ENCODE measurements around the gene RBM23.
"Not testable (repeated sequence)": the region's sequence is repeated elsewhere in the genome, so short reads cannot be mapped to it uniquely, and the experiment has no call there.

The RBM23 gene

DNA sequence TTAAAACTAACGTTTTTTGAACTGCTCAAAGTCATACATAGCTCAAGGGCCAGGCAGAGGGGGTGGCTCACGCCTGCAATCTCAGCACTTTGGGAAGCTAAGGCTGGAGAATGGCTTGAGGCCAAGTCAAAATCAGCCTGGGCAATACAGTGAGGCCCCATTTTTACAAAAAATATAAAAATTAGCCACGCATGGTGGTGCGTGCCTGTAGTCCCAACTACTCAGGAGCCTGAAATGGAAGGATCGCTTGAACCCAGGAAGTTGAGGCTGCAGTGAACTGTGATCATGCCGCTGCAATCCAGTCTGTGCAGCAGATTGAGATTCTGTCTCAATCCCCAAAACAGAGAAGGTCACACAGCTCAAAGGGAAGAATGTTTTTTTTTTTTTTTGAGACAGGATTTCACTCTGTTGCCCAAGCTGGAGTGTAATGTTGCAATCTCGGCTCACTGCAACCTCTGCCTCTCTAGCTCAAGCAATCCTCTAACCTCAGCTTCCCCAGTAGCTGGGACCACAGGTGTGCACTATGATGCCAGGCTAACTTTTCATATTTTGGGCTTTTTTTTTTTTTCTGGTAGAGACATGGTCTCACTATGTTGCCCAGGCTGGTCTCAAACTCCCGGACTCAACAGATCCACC, 2.9 kb downstream of the RBM23 start:
- no peak for DNase-seq (ENCODE audit: low read depth in 2 of 2)

DNA sequence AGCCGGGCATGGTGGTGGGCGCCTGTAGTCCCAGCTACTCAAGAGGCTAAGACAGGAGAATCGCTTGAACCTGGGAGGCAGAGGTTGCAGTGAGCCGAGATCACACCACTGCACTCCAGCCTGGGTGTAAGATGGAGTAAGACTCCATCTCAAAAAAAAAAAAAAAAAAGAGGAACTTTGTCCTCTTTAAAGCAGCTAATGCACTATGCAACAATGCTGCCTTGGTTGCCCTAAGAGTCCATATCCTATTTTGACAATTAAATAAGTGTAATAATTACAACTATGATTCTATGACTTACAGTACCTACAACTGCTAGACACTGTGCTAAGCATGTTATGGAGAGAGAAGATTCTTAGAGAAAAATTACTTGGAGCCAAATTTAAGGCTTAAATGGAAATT, 4.1 kb downstream of the RBM23 start:
- not testable (repeated sequence) for DNase-seq (ENCODE audit: low read depth in 2 of 2)

DNA sequence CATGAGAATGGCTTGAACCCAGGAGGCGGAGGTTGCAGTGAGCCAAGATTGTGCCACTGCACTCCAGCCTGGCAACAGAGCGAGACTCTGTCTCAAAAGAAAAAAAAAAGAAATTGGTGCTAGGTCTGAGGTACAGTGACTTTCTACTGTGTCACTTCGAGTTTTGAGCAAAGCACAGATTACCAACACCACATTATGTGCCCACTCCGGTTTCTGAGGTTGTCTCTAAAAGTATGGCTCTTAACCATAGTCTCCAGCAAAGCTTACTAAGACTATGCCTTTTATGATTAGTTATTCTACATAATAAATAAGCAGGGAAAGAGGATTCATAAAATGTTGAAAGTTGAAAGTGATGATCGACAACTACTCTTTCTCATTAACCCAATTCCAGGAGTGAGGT, 8.0 kb downstream of the RBM23 start:
- no peak for DNase-seq (ENCODE audit: low read depth in 2 of 2)

DNA sequence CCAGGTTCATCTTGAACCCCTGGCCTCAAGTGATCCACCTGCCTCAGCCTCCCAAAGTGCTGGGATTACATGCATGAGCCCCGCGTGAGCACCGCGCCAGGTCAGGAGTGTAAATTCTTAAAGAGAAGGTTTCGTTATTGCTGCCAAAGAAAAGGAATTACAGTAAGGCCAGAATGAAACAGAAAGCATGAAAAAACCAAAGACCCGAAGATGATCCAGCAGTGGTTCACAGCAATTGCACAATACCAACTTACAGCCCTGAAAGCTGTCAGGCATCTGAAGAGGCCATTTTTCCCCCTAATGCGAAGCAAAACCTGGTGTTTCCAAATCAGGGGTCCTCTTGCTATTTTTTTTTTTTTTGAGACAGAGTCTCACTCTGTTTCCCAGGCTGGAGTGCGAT, 10.3 kb downstream of the RBM23 start:
- DNase-seq (ENCODE audit: low read depth in 2 of 2) = no peak

DNA sequence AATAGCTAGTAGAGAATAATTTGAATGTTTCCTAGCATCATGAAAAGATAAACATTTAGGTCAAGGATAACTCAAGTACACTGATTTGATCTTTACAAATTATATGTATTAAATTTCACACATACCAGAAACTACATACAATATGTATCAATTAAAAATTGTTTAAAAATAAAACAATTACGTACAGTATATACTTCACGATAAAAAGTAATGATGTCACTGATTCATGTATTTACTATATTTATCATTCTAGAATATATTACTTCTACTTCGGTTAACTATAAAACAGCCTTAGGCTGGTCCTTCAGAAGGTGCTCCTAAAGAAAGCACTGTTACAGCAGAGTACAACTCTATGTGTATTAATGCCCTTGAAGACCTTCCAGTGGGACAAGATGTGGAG, 11.5 kb downstream of the RBM23 start:
- DNase-seq (ENCODE audit: low read depth in 2 of 2) = no peak

DNA sequence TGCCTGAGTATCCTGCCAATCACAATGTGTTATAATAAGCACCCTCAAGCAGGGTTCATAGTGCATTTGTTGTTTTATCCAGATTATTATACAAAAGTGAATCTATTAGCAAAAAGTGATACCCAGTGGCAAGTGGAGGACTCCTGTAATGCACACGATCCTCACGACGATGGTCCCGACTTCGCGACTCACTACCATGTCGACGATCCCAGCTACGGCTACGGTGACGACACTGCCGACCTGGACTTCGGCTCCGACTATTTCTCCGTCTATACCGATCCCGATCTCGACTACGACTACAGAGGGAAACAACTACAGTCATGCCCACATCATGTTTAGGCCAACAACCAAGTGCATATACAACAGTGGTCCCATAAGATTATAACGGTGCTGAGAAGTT, 12.9 kb downstream of the RBM23 start:
- DNase-seq (ENCODE audit: low read depth in 2 of 2) = no peak

DNA sequence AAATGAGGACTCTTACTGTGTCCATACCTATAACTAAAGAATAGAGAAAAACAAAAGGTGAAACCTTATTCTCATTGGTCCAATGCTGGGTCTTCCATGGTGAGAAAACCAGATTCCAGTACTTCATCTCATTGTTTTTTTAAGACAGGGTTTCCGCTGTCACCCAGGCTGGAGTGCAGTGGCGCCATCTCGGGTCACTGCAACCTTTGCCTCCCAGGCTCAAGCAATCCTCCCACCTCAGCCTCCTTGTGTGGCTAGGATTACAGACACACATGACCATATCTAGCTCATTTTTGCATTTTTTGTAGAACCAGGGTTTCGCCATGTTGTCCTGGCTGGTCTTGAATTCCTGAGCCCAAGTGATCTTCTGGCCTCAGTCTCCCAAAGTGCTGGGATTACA, 13.3 kb downstream of the RBM23 start:
- no peak for DNase-seq (ENCODE audit: low read depth in 2 of 2)

DNA sequence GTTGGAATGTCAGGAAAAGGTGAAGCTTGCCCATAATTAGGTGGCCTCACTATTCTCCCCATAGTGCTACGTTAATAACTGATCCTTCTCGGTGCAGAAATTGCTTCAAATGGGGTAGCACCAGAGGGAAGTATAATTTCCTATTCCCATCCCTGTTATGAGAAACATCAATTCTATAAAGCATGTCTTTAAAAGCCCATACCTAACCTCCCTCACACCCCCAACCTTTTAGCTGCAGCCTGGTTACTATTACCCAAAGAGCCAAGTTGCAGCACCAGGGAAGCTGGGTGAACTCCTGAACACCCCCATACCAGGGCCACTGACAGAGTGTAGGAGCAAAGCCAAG, 15.2 kb downstream of the RBM23 start:
- DNase-seq (ENCODE audit: low read depth in 2 of 2) = no peak

GRCh38 chr14:22901799-22902198, 17.1 kb downstream of the RBM23 start:
- DNase-seq (ENCODE audit: low read depth in 2 of 2) = no peak

DNA sequence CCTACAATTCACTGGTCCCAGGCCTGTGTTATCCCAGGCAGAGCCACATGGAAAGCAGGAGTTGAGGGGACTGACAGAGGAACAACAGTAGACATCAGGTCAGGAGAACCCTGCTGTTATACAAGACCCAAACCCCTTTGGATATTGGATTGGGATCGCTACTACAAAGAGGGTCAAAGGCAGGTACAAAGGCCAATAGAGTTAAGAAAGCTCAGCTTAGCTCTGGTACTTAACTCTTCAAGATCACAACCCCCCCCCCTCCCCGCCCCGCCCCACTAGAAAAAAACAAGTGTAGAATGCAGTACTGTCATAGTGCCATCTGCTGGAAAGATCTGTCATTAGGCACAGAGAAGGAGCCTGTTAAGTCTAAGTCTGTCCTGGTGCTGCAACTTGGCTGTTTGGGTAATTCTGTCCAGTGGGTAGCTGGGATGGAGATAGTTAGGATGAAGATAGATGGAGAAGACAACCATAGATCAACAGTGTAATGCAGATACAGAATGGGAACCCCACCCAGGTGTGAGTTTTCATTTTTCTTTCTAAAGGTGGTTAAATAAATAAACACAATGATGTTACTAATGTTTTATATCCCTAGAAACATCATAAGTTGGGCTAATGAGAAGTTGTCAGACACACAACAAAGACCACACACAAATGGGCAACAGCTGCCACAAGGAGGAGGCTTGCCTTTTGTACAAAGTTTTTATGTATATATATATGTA, 18.7 kb downstream of the RBM23 start:
- DNase-seq (ENCODE audit: low read depth in 2 of 2) = peak; percentile 53 to 58

GRCh38 chr14:22898302-22899090, 20.5 kb downstream of the RBM23 start:
- peak; percentile 62 to 65 for DNase-seq (ENCODE audit: low read depth in 2 of 2)

DNA sequence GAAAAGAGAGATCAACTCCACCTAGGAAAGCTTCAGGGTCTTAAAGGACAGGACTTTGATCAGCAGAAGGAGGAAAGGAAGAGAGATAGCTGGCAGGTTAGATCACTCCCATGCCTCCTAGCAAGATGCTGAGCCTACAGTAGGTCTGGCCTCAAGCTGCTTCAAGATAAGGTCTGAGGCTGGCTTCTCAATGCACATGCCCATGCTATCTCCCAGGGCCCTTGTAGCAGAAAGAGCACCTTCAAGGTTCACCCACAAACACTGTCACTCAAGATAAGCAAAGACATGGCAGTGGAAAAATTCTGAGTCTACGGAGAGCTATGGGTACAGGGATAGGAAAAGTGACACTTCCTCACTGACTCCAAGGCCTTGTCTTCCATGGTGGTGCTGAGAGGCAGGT, 21.6 kb downstream of the RBM23 start:
- DNase-seq (ENCODE audit: low read depth in 2 of 2) = no peak

GRCh38 chr14:22896760-22897159, 22.2 kb downstream of the RBM23 start:
- no peak for DNase-seq (ENCODE audit: low read depth in 2 of 2)

DNA sequence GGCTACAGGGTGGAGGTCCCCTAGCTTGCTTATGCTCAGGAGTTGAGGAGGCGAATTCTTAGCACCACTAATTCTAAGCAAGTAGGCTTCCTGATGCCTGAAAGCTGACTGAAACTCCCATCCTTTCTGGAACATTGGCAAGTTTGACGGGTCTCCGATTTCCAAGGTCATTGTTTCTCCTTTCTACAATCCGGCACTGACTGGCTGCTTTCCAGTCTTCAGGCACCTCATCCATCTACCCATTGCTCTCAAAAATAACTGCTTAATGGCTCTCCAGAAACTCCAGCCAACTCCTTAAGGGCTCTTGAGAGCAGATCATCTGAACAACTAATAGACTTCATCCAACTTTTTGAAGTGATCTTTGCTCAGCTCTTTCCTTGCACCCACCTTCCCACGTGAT, 22.6 kb downstream of the RBM23 start:
- DNase-seq (ENCODE audit: low read depth in 2 of 2) = no peak

- no peak for DNase-seq (ENCODE audit: low read depth in 2 of 2)
These were observed 23.5 kb downstream of the RBM23 start for GRCh38 chr14:22895402-22895801.

DNA sequence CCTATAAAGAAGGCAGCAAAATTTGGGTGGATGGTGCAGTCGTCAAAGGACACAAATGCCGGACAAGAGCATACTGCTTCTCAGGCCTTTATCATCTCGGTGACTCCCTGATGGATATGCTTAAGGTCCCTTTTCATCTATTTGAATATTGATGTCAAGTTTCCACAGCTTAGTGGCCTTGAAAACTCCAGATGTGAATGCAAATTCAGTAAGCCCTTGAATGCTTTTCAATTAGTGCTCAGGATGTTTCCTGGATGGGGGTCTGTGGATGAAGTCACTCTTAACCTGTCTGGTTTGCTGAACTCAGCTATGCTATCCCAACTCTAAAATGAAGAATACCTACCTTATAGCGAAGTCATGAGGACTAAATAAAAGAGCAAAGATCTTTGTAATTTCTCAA, 25.2 kb downstream of the RBM23 start:
- no peak for DNase-seq (ENCODE audit: low read depth in 2 of 2)

DNA sequence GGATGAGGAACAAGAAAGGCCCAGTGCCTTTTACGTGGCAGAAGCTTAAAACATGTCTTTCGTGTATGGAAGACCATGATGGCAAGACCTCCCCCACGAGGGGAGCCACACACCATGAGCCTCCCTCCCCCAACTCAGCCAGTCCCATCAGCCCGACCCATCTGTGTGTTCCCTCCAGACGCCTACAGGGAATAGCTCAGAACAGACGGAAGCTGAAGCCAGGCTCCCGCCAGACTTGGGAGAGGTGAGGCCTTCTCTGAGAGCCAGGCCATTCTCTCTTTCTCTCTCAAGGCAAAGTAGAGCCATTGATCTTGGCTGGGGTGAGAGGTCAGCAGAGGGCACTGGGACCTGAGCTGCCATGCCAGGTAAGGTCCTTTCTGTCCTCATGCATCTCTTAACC, 26.5 kb downstream of the RBM23 start:
- DNase-seq (ENCODE audit: low read depth in 2 of 2) = no peak

DNA sequence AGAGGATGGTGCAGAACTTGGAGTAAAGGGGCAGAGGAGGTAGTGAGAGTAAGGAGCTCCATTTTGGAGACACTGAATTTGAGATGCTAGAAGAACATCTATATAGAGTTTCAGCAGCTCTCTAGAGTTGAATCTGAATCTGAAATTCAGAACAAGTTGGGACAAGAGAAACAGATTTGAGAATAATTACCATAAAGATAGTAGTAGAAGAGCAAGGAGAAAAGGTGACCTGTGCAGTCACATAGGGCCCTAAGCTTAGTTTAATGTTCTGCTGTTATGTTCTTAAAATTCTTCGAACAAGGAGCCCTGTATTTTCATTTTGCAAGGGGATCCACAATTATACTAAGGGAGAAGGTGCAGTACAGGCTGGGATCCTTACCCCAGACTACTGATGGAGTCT, 28.5 kb downstream of the RBM23 start:
- DNase-seq (ENCODE audit: low read depth in 2 of 2) = no peak

DNA sequence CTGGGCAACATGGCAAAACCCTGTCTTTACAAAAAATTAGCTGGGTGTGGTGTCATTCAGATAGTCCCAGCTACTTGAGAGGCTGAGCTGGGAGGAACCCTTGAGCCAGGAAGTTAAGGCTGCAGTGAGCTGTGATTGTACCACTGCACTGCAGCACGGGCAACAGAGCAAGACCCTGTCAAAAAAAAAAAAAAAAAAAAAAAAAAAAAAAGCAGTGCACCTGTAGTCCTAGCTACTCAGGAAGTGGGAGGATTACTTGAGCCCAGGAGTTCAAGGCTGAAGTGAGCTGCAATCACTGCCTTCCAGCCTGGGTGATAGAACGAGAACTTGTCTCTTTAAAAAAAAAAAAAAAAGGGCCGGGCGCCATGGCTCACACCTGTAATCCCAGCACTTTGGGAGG, 30.3 kb downstream of the RBM23 start:
- no peak for DNase-seq (ENCODE audit: low read depth in 2 of 2)

DNA sequence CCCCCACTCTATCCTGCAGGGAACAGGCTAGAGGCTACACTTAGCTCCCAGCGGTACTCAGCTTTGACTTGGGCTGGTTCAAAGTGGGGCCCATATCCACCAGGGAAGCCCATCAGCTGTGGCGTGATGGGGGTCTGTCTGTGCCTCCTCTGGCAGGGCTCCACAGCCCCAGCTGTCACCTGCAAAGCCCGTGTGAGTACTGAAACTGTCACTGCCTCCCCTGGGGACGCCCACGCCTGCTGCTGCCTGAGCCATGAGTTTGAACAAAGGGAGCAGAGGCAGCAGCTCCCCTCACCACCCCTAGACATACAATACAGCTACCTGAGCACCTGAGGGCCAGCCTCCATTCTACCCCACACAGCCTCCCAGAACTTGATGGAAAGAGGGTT, 31.0 kb downstream of the RBM23 start:
- no peak for DNase-seq (ENCODE audit: low read depth in 2 of 2)

- peak in 1 of 2 experiments; percentile 50 for DNase-seq (ENCODE audit: low read depth in 2 of 2)
These were observed 31.5 kb downstream of the RBM23 start for GRCh38 chr14:22887260-22887989.

DNA sequence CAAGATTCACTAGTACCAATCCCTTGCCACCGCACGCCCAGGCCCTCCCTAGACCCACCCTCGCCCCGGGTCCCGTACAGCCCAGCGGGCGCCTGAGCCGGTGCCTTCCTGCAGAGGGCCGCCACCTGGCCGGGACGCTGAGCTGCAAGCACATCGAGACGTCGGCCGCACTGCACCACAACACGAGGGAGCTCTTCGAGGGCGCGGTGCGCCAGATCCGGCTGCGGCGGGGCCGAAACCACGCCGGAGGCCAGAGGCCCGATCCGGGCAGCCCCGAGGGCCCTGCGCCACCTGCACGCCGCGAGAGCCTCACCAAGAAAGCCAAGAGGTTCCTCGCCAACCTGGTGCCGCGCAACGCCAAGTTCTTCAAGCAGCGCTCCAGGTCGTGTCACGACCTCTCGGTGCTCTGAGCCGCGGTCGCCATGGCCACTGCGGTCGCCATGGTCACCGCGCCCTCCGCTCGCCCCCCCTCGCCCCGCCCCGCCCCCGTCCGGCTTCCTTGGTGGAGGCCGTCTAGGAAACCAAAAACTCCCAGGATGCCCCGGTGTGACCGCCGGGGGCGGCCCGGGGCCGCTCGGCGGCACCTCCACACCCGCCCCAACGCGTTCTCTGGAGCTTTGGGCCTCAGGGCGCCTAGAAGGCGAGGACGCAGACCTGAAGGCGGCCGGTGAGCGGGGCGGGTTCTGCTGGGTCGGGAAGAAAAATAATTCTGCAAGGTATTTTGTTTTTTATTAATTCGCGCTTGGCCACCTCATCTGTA, 32.3 kb downstream of the RBM23 start:
- DNase-seq (ENCODE audit: low read depth in 2 of 2) = no peak

All from fibroblast of skin of left quadriceps (primary cell).